Smooth muscle cell (in vitro differentiated cells): Measurements from ENCODE around the gene DNAJB1. TPM values are rescaled to one million over a fixed set of nuclear protein-coding genes. Genes with fewer than 3 reads are reported as not detected.
A peak's percentile ranks its signal among the peaks of the same experiment; 100 is the strongest.

Experiments
- DNase-seq: peaks from one replicate; lab custom pipeline; 2025; ENCODE audit not compliant: unreplicated experiment; lab: John Stamatoyannopoulos, UW
- H2AFZ ChIP-seq: fragments of 200-600 bp; sonication (generic); 2 replicates; pipeline ENCODE4 v1.6.0; 2016; ENCODE audit warnings: antibody characterized with exemption, low read depth, mild to moderate bottlenecking
- H3F3A ChIP-seq: fragments of 200-600 bp; sonication (generic); 2 replicates; pipeline ENCODE4 v1.6.0; 2017; ENCODE audit warnings: antibody characterized with exemption, low read depth
- H3K27ac ChIP-seq: fragments of 200-600 bp; sonication (generic); 2 replicates; pipeline ENCODE4 v1.5.1; 2016; ENCODE audit warnings: low read depth, mild to moderate bottlenecking
- H3K27me3 ChIP-seq: fragments of 200-600 bp; sonication (generic); 2 replicates; pipeline ENCODE4 v1.6.1; 2016; ENCODE audit warnings: low read depth, mild to moderate bottlenecking
- H3K36me3 ChIP-seq: fragments of 200-600 bp; sonication (generic); 2 replicates; pipeline ENCODE4 v1.5.1; 2016; ENCODE audit warnings: low read depth
- H3K4me1 ChIP-seq: fragments of 200-600 bp; sonication (generic); 2 replicates; pipeline ENCODE4 v1.5.1; 2016; ENCODE audit warnings: low read depth
- H3K4me2 ChIP-seq: fragments of 200-600 bp; sonication (generic); 2 replicates; pipeline ENCODE4 v1.6.0; 2016; ENCODE audit warnings: mild to moderate bottlenecking
- H3K4me3 ChIP-seq: fragments of 200-600 bp; sonication (generic); 2 replicates; pipeline ENCODE4 v1.5.1; 2016; ENCODE audit warnings: mild to moderate bottlenecking
- H3K79me2 ChIP-seq: fragments of 200-600 bp; sonication (generic); 2 replicates; pipeline ENCODE4 v1.6.0; 2016; ENCODE audit warnings: low read depth, mild to moderate bottlenecking
- H3K9ac ChIP-seq: fragments of 200-600 bp; sonication (generic); 2 replicates; pipeline ENCODE4 v1.6.0; 2016; ENCODE audit warnings: low read depth
- H3K9me3 ChIP-seq: fragments of 200-600 bp; sonication (generic); replicated peaks from 2 replicates; pipeline ENCODE4 v1.5.1; 2016; ENCODE audit warnings: low read depth
- H4K20me1 ChIP-seq: fragments of 200-600 bp; sonication (generic); 2 replicates; pipeline ENCODE4 v1.6.0; 2016; ENCODE audit warnings: low read depth
- CTCF ChIP-seq: fragments of 200-600 bp; sonication (generic); IDR thresholded peaks from 2 replicates; pipeline ENCODE4 v1.5.1; 2017; ENCODE audit warnings: borderline replicate concordance, mild to moderate bottlenecking, antibody characterized with exemption; ENCODE audit not compliant: insufficient read depth, poor library complexity, severe bottlenecking
- WGBS: methylation state at CpG from one replicate; pipeline ENCODE4 v1.1.7; 2016; ENCODE audit warnings: low lambda C conversion rate; 5-methylcytosine and 5-hydroxymethylcytosine counted together
- polyA plus RNA-seq: library from polyadenylated mRNA; unstranded; fragments of >200 nt; fragmentation: Nextera tagmentation; extraction: Ambion mirVana; gene quantifications from 2 replicates; pipeline ENCODE4 v1.2.1, GENCODE V29; 2016
- total RNA-seq: library from RNA; depleted of rRNA; stranded (reverse); fragments of >200 nt; gene quantifications from 2 replicates; pipeline ENCODE4 v1.2.3, GENCODE V29; 2014

DNAJB1 gene
- total and polyA plus RNA-seq, 2 experiments from 2014 or later: 114 to 152 TPM

GRCh38 chr19:14550201-14550754, 32.1 kb upstream of the DNAJB1 start:
- no peaks in the 10 kb centered on the region for H3K36me3 ChIP-seq
- 58% methylated on average over 13 of the region's 15 CpGs for WGBS
- H3K4me1 ChIP-seq: no peaks in the 10 kb centered on the region
- no peaks in the 10 kb centered on the region for H3F3A ChIP-seq
- H3K9me3 ChIP-seq: no peaks in the 10 kb centered on the region
- no peak for DNase-seq
- H3K27ac ChIP-seq: peak overlapping the region; percentile 17
- H3K79me2 ChIP-seq: peaks cover 18% of the 10 kb centered on the region
- no peak for TF ChIP-seq CTCF
- H3K4me2 ChIP-seq: peak overlapping the region; percentile 29
- H3K4me3 ChIP-seq: no peak overlapping the region
- no peak overlapping the region for H2AFZ ChIP-seq
- peaks cover 33% of the 10 kb centered on the region for H4K20me1 ChIP-seq
- H3K9ac ChIP-seq: no peak overlapping the region
- no peaks in the 10 kb centered on the region for H3K27me3 ChIP-seq

GRCh38 chr19:14545716-14546082, 27.5 kb upstream of the DNAJB1 start:
- Histone ChIP-seq H3K4me2 (no peak overlapping the region), H3K9me3 (no peaks in the 10 kb centered on the region), H3K4me3 (no peak overlapping the region), H3K9ac (no peak overlapping the region), H4K20me1 (peaks cover 58% of the 10 kb centered on the region), H3K27me3 (no peaks in the 10 kb centered on the region), H3F3A (no peaks in the 10 kb centered on the region), H3K36me3 (no peaks in the 10 kb centered on the region), H2AFZ (no peak overlapping the region), H3K79me2 (peaks cover 36% of the 10 kb centered on the region), H3K27ac (no peak overlapping the region), H3K4me1 (no peaks in the 10 kb centered on the region)
- TF ChIP-seq CTCF: no peak
- DNase-seq: no peak
- 97% methylated on average over 9 of the region's 9 CpGs for WGBS

- no peak overlapping the region for H3K9ac ChIP-seq
- DNase-seq: no peak
- H3K27ac ChIP-seq: no peak overlapping the region
- H3F3A ChIP-seq: no peaks in the 10 kb centered on the region
- H3K4me1 ChIP-seq: no peaks in the 10 kb centered on the region
- WGBS: 92% methylated on average over 21 of the region's 21 CpGs
- peaks cover 62% of the 10 kb centered on the region for H4K20me1 ChIP-seq
- H3K9me3 ChIP-seq: no peaks in the 10 kb centered on the region
- no peak overlapping the region for H3K4me2 ChIP-seq
- H3K4me3 ChIP-seq: no peak overlapping the region
- no peak for TF ChIP-seq CTCF
- H3K27me3 ChIP-seq: no peaks in the 10 kb centered on the region
- peaks cover 36% of the 10 kb centered on the region for H3K79me2 ChIP-seq
- H3K36me3 ChIP-seq: no peaks in the 10 kb centered on the region
- no peak overlapping the region for H2AFZ ChIP-seq
Measured at GRCh38 chr19:14544977-14545715, 26.9 kb upstream of the DNAJB1 start.

- Histone ChIP-seq H2AFZ (no peak overlapping the region), H3K79me2 (peaks cover 44% of the 10 kb centered on the region), H3K9me3 (no peaks in the 10 kb centered on the region), H3K27me3 (no peaks in the 10 kb centered on the region), H3K9ac (no peak overlapping the region), H3F3A (no peaks in the 10 kb centered on the region), H3K36me3 (no peaks in the 10 kb centered on the region), H4K20me1 (peaks cover 69% of the 10 kb centered on the region), H3K4me3 (no peak overlapping the region), H3K27ac (no peak overlapping the region), H3K4me2 (no peak overlapping the region), H3K4me1 (no peaks in the 10 kb centered on the region)
- TF ChIP-seq CTCF: no peak
- 91% methylated on average over 5 of the region's 5 CpGs for WGBS
- DNase-seq: no peak
Measured at GRCh38 chr19:14544047-14544446, 25.9 kb upstream of the DNAJB1 start.
